Cardiac muscle cell (in vitro differentiated cells and primary cell): Measurements from ENCODE around the gene TSPAN3. TPM values are rescaled to one million over a fixed set of nuclear protein-coding genes. Genes with fewer than 3 reads are reported as not detected.

Experiments
- DNase-seq, 2 donors: peaks; one replicate each; pipeline versions ENCODE4 v3.0.0 to v3.0.0-alpha.2; 2010 to 2017; ENCODE audit warnings: low read depth in 1 of 2, low spot score in 1 of 2
- H3K27ac ChIP-seq: fragments of 200-600 bp; sonication (generic); 2 replicates; pipeline ENCODE4 v1.5.1; 2016
- H3K27me3 ChIP-seq: fragments of 200-600 bp; sonication (generic); 2 replicates; pipeline ENCODE4 v1.6.0; 2016; ENCODE audit warnings: control low read depth
- H3K36me3 ChIP-seq: fragments of 200-600 bp; sonication (generic); 2 replicates; pipeline ENCODE4 v1.5.1; 2016; ENCODE audit warnings: control low read depth
- H3K4me1 ChIP-seq: fragments of 200-600 bp; sonication (generic); 2 replicates; pipeline ENCODE4 v1.8.1; 2017; ENCODE audit warnings: low read depth, mild to moderate bottlenecking, mixed run types
- H3K4me3 ChIP-seq: fragments of 200-600 bp; sonication (generic); 2 replicates; pipeline ENCODE4 v1.5.1; 2016; ENCODE audit warnings: mild to moderate bottlenecking
- H3K9me3 ChIP-seq: fragments of 200-600 bp; sonication (generic); 2 replicates; pipeline ENCODE4 v1.5.1; 2017; ENCODE audit warnings: low read depth, mild to moderate bottlenecking, control low read depth
- polyA plus RNA-seq: library from polyadenylated mRNA; unstranded; fragments of >200 nt; fragmentation: Nextera tagmentation; extraction: Ambion mirVana; gene quantifications from 2 replicates; pipeline ENCODE4 v1.2.1, GENCODE V29; 2016
- total RNA-seq: library from RNA; depleted of rRNA; stranded (reverse); fragments of >200 nt; gene quantifications from 2 replicates; pipeline ENCODE4 v1.2.3, GENCODE V29; 2016
- TF ChIP-seq, protein P1 (sequence below): IDR thresholded peaks from 2 replicates; pipeline ENCODE4 v1.5.1; 2012; ENCODE audit warnings: low read depth, mild to moderate bottlenecking, low read length

The TSPAN3 gene
- total and polyA plus RNA-seq, 2 experiments from 2014 or later: 316 to 427 TPM

DNA sequence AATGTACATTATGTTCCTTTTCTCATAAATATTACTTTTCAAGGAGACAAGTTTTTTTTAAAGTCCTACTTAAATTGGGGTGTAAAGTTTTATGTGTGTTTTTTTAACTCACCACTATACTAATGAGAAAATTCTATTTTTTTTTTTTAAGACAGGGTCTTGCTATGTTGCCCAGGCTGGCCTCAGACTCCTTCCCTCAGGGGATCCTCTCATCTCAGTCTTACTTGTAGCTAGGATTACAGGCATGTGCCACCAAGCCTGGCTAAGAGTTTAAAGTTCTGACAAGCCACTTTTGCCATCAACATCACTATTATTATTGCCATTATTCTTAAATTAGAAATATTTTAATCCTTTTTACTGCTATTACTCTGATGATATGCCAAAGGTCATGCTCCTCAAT, 7.7 kb downstream of the TSPAN3 start:
- H3K27ac ChIP-seq: no peak overlapping the region
- peaks cover 56% of the 10 kb centered on the region for H3K4me1 ChIP-seq
- H3K36me3 ChIP-seq: no peaks in the 10 kb centered on the region
- H3K4me3 ChIP-seq: no peak overlapping the region
- no peaks in the 10 kb centered on the region for H3K9me3 ChIP-seq
- H3K27me3 ChIP-seq: no peaks in the 10 kb centered on the region
- TF ChIP-seq, protein P1, sequence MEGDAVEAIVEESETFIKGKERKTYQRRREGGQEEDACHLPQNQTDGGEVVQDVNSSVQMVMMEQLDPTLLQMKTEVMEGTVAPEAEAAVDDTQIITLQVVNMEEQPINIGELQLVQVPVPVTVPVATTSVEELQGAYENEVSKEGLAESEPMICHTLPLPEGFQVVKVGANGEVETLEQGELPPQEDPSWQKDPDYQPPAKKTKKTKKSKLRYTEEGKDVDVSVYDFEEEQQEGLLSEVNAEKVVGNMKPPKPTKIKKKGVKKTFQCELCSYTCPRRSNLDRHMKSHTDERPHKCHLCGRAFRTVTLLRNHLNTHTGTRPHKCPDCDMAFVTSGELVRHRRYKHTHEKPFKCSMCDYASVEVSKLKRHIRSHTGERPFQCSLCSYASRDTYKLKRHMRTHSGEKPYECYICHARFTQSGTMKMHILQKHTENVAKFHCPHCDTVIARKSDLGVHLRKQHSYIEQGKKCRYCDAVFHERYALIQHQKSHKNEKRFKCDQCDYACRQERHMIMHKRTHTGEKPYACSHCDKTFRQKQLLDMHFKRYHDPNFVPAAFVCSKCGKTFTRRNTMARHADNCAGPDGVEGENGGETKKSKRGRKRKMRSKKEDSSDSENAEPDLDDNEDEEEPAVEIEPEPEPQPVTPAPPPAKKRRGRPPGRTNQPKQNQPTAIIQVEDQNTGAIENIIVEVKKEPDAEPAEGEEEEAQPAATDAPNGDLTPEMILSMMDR: no peak
- DNase-seq: no peak

DNA sequence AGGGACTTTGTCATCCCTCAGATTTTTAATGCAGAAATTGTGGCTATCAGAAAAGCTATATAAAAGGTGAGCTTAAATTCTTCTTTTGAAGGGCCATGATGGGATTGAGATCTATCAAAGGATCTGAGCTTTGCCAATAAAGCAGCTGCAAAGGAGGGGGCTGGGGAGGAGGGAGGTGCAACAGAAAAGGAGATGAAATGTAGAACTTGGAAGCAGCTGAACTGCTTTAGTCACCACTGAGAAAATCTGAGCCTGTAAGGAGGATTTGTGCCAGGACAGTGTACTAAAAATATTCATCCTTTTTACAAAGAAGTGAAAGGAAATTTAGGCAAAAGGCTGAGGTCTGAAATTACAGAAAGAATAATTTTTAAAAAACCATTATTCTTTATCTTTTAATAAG, 10.4 kb downstream of the TSPAN3 start:
- no peaks in the 10 kb centered on the region for H3K9me3 ChIP-seq
- H3K27ac ChIP-seq: peak overlapping the region; percentile 24
- H3K27me3 ChIP-seq: no peaks in the 10 kb centered on the region
- TF ChIP-seq, protein P1: no peak
- peaks cover 48% of the 10 kb centered on the region for H3K4me1 ChIP-seq
- H3K36me3 ChIP-seq: no peaks in the 10 kb centered on the region
- DNase-seq: peak in 1 of 2 donors; percentile 61
- H3K4me3 ChIP-seq: no peak overlapping the region

DNA sequence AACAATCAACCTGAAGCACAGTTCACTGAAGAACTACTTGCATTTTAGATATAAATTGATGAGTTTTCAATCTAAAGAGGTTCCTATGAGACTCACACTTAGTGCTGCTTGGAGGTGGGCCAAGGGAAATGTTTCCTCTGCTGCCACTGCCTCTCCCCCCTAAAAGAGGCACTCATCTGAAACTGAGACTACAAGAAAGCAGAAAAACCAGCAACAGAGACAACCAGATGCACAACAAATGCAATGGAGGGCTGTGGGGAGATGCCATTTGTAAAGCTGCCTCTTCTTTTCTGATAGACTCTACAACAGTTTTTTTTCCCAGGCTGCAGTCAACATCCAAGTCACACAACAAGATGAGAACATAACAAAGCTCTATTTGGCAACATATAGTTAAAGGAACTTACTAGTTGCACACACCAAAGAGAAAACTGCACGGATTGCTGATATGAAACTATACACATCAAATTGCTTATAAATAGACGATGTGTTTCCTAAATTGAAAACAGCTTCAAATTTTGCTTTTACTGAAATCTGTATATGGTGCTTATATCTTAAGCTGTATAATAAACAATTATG, 11.0 kb downstream of the TSPAN3 start:
- TF ChIP-seq, protein P1: no peak
- peak in 1 of 2 donors; percentile 52 for DNase-seq
- Histone ChIP-seq H3K4me1 (peaks cover 46% of the 10 kb centered on the region), H3K9me3 (no peaks in the 10 kb centered on the region), H3K27ac (peak overlapping the region; percentile 24), H3K4me3 (no peak overlapping the region), H3K27me3 (no peaks in the 10 kb centered on the region), H3K36me3 (no peaks in the 10 kb centered on the region)

DNA sequence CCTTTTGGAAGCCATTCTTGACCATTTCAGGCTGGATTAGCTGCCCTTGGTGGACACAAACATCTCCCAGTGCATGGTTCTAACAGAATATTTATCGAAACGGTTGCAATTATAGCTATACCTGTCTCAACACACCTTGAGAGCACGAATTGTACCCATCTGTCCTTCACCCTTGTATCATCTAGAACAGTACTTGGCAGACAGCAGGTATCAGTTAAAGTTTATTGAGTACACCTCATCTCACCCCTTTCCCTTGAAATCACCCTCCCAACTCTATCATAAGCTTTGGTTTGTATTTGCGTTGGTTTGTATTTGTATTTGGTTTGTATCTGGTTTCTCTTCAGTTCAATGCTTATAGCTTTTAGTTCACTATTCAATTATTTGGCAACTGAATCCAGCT, 12.4 kb downstream of the TSPAN3 start:
- Histone ChIP-seq H3K4me3 (no peak overlapping the region), H3K4me1 (peaks cover 48% of the 10 kb centered on the region), H3K27me3 (no peaks in the 10 kb centered on the region), H3K9me3 (no peaks in the 10 kb centered on the region), H3K27ac (no peak overlapping the region), H3K36me3 (no peaks in the 10 kb centered on the region)
- TF ChIP-seq, protein P1: no peak
- no peak for DNase-seq

DNA sequence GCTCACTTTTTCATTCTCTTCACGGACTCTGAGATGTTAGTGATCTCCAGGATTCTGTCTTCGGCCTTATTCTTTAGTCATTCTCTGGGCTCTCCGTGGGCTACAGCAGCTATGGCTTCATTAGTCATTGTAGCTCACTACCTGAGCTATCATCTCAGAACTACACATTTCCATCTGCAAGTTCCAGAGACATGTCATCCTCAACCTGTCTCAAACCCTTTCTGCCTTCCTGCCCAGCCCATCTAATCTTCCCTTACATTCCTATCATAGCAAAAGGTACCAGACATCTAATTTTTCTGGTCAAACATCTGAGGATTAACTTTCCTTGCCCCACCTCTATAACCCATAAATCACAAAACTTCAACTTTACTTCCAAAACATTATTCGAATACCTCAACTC, 13.2 kb downstream of the TSPAN3 start:
- DNase-seq: no peak
- peaks cover 49% of the 10 kb centered on the region for H3K4me1 ChIP-seq
- TF ChIP-seq, protein P1: no peak

DNA sequence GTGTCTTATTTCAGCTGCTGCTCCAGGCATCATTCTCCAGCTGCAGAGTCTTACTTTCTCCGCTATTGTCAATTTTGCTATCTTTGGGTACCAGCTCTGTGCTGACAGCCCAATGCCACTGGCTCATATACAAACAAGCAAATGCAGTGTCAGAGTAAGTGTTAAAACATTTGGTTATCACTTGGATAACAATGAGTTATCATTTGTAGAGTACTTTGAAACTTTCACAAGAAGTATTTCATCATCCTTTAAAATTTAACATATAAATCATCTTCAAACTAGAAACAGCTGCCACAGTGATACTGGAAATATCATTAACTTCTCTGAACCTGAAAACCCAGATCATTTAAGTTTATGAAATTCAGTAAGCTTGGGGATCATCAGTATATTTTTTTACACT, 13.8 kb downstream of the TSPAN3 start:
- Histone ChIP-seq H3K27ac (no peak overlapping the region), H3K4me3 (no peak overlapping the region), H3K4me1 (peaks cover 46% of the 10 kb centered on the region), H3K27me3 (no peaks in the 10 kb centered on the region), H3K36me3 (peaks cover 8% of the 10 kb centered on the region), H3K9me3 (no peaks in the 10 kb centered on the region)
- DNase-seq: no peak
- TF ChIP-seq, protein P1: no peak

More for the DNA sequence above, 13.2 kb downstream of the TSPAN3 start:
- H3K36me3 ChIP-seq: peaks cover 1% of the 10 kb centered on the region
- no peak overlapping the region for H3K4me3 ChIP-seq
- H3K27me3 ChIP-seq: no peaks in the 10 kb centered on the region
- no peaks in the 10 kb centered on the region for H3K9me3 ChIP-seq
- no peak overlapping the region for H3K27ac ChIP-seq
